Heart left ventricle (tissue), 13 donors: ENCODE measurements around the gene FMNL1.

Source experiments
- CTCF ChIP-seq, 12 donors: fragments of 200-600 bp; sonication (generic) in 4 of 12; IDR thresholded peaks; one replicate each; pipeline versions ENCODE4 v1.5.0 to v1.8.0; 2018 to 2022; ENCODE audit warnings: antibody characterized with exemption in 12 of 12, mild to moderate bottlenecking in 5 of 12
- POLR2A ChIP-seq, 2 donors: fragments of 450-650 bp; IDR thresholded peaks; one replicate each; pipeline ENCODE4 v1.6.1; 2017; ENCODE audit warnings: antibody characterized with exemption in 2 of 2, mild to moderate bottlenecking in 2 of 2, moderate library complexity in 2 of 2
- donor health status: ischemic (EF 13 %, LVEDD 7.1; RV severe dilation, severe dysfunction).
- donor health status: DM: no; HTN: yes; CAD: no.
- donor health status: DM: no; HTN: no; CAD: no.
- donor health status: ischemic (EF 25% LVEDD 6.9; RV normal size, moderate dysfunction).
- donor health status: ischemic (EF 25% LVEDD 5.7; RV mildly dilated, moderate dysfunction).
- donor health status: ischemic (EF 35%, LVEDD 5.7; RV mildly dilated, moderate dysfunction).
- donor health status: nonischemic (EF 11% LVEDD 7.7; RV severe dilation, severe dysfunction).
- donor health status: DM: yes; HTN: yes; CAD: no.
- donor health status: PGD.
- donor health status: ischemic (EF 29% LVEDD 5.4; RV normal size, mild dysfunction).
- donor health status: nonischemic (EF 23%, LVEDD 6.1; RV moderate dilation, normal function).

- no peak for TF ChIP-seq CTCF (IDR thresholded peaks at IDR 0.05)
- no peak for TF ChIP-seq POLR2A (IDR thresholded peaks at IDR 0.05)
These were observed 66.1 kb downstream of the FMNL1 start for GRCh38 chr17:45287526-45288500.
